Activated T-cell treated with anti-CD3 and anti-CD28 coated beads, Interleukin-2, amount 50 U/mL, for 72 hours (primary cell): ENCODE measurements around the gene MBOAT1. TPM values are rescaled to one million over a fixed set of nuclear protein-coding genes. Genes with fewer than 3 reads are reported as not detected.
A peak's percentile ranks its signal among the peaks of the same experiment; 100 is the strongest.

Source experiments
- ATAC-seq, 2 donors: fragments of 150-1000 bp; cut with Tn5 transposase; replicated peaks in 1 of 2; 2 replicates each; pipeline ENCODE4 v1.10.0; 2021; ENCODE audit warnings: moderate library complexity in 2 of 2, mild to moderate bottlenecking in 1 of 2
- DNase-seq, 2 donors: peaks; one replicate each; pipeline ENCODE4 v3.0.0; 2021 to 2022; ENCODE audit warnings: mixed read lengths in 1 of 2
- H3K27ac Mint-ChIP-seq: one replicate; pipeline ENCODE4 v1.8.0; 2022; ENCODE audit warnings: mild to moderate bottlenecking, moderate library complexity, mixed read lengths
- H3K27me3 Mint-ChIP-seq: one replicate; pipeline ENCODE4 v1.8.0; 2022; ENCODE audit warnings: low read depth, mixed read lengths
- H3K36me3 Mint-ChIP-seq, 2 donors: one replicate each; pipeline ENCODE4 v1.8.0; 2022; ENCODE audit warnings: mixed read lengths in 2 of 2, mild to moderate bottlenecking in 1 of 2; ENCODE audit not compliant: insufficient read depth in 2 of 2
- H3K4me1 Mint-ChIP-seq: one replicate; pipeline ENCODE4 v1.8.0; 2022; ENCODE audit warnings: low read depth, mixed read lengths
- H3K4me3 Mint-ChIP-seq, 2 donors: one replicate each; pipeline ENCODE4 v1.8.0; 2022; ENCODE audit warnings: mild to moderate bottlenecking in 2 of 2, mixed read lengths in 2 of 2, moderate library complexity in 2 of 2
- H3K9me3 Mint-ChIP-seq, 2 donors: one replicate each; pipeline ENCODE4 v1.8.0; 2022; ENCODE audit warnings: mixed read lengths in 2 of 2
- total RNA-seq, 2 donors: library from RNA; stranded (reverse); gene quantifications; one replicate each; pipeline ENCODE4 v1.2.3, GENCODE V29; 2022

The MBOAT1 gene
- total RNA-seq, 2 donors from 2014 or later, result 11.2 to 12.3 TPM

DNA sequence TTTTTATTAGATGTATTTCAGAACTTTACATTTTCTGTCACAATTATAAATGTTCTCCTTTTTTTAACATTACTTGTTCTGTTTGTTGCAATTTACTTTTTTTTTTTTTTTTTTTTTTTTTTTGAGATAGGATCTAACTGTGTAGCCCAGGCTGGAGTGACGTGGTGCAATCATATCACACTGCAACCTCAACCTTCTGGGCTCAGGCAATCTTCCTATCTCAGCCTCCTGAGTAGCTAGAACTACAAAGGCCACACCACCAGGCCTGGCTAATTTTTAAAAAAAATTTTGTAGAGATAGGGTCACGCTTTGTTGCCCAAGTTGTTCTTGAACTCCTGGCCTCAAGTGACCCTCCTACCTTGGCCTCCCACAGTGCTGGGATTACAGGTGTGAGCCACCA lies 15.1 kb upstream of the MBOAT1 start:
- Mint-ChIP-seq H3K27ac (no peak overlapping the region), H3K9me3 (no peaks in the 10 kb centered on the region), H3K27me3 (no peaks in the 10 kb centered on the region), H3K36me3 (no peaks in the 10 kb centered on the region), H3K4me3 (no peak overlapping the region), H3K4me1 (no peaks in the 10 kb centered on the region)
- DNase-seq (no peak), ATAC-seq (no peak)

DNA sequence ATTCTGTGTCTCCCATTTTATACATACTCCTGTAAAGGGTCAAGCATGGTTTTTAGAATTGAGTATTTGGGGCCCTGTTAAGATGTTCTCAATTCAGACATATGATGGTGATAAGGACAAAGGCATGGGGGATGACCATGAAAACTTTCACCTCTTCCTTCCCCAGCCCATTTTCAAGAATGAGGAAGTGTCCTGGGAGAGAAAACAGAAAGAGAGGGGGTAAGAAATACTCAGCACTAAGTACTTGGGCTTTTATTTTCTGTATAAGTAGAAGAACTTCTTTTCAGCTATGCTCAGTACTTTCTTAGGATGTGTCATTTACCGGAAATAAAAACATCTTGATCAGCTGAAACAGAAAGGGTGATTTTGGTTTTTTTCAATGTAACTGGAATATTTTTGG lies 10.9 kb upstream of the MBOAT1 start:
- ATAC-seq, result no peak
- H3K36me3 Mint-ChIP-seq, result no peaks in the 10 kb centered on the region
- no peaks in the 10 kb centered on the region for H3K4me1 Mint-ChIP-seq
- no peak overlapping the region for H3K27ac Mint-ChIP-seq
- no peak for DNase-seq
- H3K9me3 Mint-ChIP-seq, result no peaks in the 10 kb centered on the region
- no peak overlapping the region for H3K4me3 Mint-ChIP-seq
- no peaks in the 10 kb centered on the region for H3K27me3 Mint-ChIP-seq

DNA sequence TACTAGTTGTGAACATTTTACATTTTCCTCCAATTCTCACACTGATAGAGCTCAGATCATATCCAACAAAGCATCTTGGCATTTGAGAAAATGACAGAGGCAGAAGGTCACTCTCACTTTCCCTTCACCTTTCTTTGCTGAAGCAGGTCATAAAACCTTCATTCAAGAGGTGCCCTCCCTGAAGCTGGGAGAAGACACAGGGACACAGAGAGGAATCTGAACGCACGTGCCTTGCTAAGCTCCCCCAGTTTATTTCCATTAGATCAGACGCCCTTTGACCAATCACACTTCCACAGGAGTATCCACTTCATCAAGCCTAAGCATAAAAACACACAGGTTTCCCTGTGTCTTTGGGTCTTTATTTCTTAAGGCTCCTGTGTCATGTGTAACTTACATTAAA lies 9.2 kb upstream of the MBOAT1 start:
- H3K4me1 Mint-ChIP-seq, result no peaks in the 10 kb centered on the region
- H3K27ac Mint-ChIP-seq, result no peak overlapping the region
- DNase-seq (no peak), ATAC-seq (no peak)
- no peak overlapping the region for H3K4me3 Mint-ChIP-seq
- H3K36me3 Mint-ChIP-seq, result no peaks in the 10 kb centered on the region
- no peaks in the 10 kb centered on the region for H3K9me3 Mint-ChIP-seq
- H3K27me3 Mint-ChIP-seq, result no peaks in the 10 kb centered on the region

DNA sequence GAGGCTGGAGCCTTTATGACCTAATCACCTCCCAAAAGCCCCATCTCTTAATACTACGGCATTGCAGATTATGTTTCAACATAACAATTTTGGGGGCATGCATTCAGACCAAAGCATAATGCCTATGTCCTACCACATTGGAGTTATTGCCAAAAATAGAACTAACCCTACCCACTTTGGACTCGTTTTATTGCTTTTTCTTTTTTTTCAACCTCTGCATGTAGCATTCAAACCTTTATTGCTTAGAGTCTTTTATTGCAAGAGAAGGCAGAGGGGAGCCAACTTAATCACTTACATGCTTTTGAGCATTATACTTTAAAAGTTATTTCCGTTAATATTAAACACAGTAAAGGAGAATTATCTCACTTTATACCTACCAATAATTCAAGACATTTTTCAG lies 8.1 kb upstream of the MBOAT1 start:
- Mint-ChIP-seq H3K36me3 (no peaks in the 10 kb centered on the region), H3K27me3 (no peaks in the 10 kb centered on the region), H3K4me3 (no peak overlapping the region), H3K27ac (no peak overlapping the region), H3K9me3 (no peaks in the 10 kb centered on the region), H3K4me1 (no peaks in the 10 kb centered on the region)
- ATAC-seq (no peak), DNase-seq (no peak)

DNA sequence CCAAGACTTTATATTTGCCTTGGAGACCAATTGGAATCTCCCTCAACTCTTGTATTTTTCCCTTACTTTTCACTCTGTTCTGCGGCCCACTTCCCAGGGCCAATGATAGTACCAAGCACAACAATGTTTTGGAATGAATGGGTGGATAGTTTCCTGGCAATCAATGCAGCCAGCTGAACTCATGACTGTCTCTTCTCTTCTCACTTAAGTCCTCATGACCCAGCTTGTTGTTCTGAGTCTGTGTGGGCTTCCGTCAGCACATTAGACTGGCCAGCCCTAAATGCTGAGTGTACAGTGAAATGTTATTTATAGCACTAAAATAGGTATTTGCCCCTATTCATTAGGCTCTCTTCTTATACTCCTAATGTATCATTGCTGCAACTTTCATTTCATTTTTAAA lies 5.6 kb upstream of the MBOAT1 start:
- Mint-ChIP-seq H3K27ac (no peak overlapping the region), H3K27me3 (no peaks in the 10 kb centered on the region), H3K4me3 (no peak overlapping the region), H3K4me1 (peaks cover 5% of the 10 kb centered on the region), H3K9me3 (no peaks in the 10 kb centered on the region), H3K36me3 (no peaks in the 10 kb centered on the region)
- ATAC-seq (no peak), DNase-seq (no peak)

DNA sequence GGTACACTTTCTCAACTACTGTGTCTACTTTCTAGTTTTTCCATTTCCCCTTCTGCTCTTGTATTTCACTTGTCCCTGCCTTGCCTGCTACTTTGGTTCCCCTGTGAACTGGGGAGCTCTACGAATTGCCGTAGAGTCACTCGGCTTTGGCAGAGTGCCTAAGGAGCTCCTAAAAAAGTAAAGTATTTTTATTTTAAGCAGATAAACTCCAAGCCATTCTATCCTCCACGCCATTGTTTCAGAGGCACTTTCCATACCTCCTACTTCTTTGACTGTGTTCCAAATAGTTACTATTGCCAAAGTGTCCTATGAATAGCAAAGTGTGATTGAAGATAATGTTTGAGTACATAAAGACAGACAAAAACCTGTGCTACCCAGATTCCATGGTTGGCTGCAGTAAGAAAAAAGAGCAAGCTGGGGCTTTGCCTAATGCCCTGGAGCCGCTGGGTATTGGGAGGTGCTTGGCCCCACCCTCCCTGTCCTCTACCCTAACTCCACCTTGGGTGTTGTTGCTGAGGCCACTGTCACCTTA lies 5.1 kb upstream of the MBOAT1 start:
- no peaks in the 10 kb centered on the region for H3K27me3 Mint-ChIP-seq
- ATAC-seq, result no peak
- no peak overlapping the region for H3K4me3 Mint-ChIP-seq
- no peak for DNase-seq
- peaks cover 7% of the 10 kb centered on the region for H3K4me1 Mint-ChIP-seq
- H3K27ac Mint-ChIP-seq, result no peak overlapping the region
- H3K36me3 Mint-ChIP-seq, result no peaks in the 10 kb centered on the region
- H3K9me3 Mint-ChIP-seq, result no peaks in the 10 kb centered on the region

DNA sequence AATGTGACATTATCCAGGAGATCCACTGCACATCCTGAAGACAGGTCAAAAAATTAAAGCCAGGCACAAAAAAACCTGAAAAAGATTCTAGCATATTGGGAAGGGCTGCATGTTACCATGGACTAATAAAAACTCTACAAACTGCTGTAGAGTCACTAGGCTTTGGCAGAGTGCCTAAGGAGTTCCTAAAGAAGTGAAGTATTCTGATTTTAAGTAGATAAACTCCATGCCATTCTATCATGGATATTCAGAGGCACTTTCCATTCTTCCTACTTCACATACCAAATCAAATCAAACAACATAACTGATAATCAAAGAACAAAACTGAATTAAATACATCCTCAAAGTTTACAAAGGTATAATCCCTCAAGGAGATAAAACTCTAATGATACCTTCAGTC lies 3.0 kb upstream of the MBOAT1 start:
- DNase-seq (no peak), ATAC-seq (no peak)
- H3K27me3 Mint-ChIP-seq, result no peaks in the 10 kb centered on the region
- H3K9me3 Mint-ChIP-seq, result no peaks in the 10 kb centered on the region
- H3K4me3 Mint-ChIP-seq, result no peak overlapping the region
- peaks cover 19% of the 10 kb centered on the region for H3K4me1 Mint-ChIP-seq
- H3K36me3 Mint-ChIP-seq, result peaks cover 0 to 1% of the 10 kb centered on the region in 2 donors
- no peak overlapping the region for H3K27ac Mint-ChIP-seq

DNA sequence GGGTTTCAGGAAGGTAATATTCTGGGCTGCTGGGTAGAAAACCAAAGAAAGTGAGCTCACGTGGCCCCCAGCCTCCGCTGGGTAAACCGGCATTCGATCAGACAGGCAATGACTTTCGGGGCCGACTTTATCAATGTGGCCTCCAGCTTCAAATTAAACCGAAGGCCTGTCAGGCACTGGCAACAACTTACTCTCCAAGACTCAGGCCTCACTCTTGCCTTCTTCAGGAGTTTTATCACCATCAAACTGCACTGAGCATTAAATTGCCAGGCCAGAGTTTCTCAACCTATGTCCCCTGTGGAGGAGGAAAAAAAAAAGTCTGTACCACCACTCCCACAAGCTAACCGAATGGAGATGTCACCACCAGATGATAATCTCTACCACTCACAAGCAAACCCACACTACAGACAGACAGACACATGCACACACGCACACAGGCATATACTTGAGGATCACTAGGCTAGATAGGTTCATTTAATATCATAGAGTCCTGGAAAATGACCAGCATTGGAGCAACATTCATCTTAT lies 1.1 kb upstream of the MBOAT1 start:
- no peaks in the 10 kb centered on the region for H3K27me3 Mint-ChIP-seq
- peak overlapping the region; percentile 66 for H3K27ac Mint-ChIP-seq
- ATAC-seq, result no peak
- H3K36me3 Mint-ChIP-seq, result peaks cover 0 to 1% of the 10 kb centered on the region in 2 donors
- no peaks in the 10 kb centered on the region for H3K9me3 Mint-ChIP-seq
- H3K4me3 Mint-ChIP-seq, result peak overlapping the region; percentile 87 to 89
- DNase-seq, result peak in 1 of 2 donors; percentile 12
- peaks cover 36% of the 10 kb centered on the region for H3K4me1 Mint-ChIP-seq

DNA sequence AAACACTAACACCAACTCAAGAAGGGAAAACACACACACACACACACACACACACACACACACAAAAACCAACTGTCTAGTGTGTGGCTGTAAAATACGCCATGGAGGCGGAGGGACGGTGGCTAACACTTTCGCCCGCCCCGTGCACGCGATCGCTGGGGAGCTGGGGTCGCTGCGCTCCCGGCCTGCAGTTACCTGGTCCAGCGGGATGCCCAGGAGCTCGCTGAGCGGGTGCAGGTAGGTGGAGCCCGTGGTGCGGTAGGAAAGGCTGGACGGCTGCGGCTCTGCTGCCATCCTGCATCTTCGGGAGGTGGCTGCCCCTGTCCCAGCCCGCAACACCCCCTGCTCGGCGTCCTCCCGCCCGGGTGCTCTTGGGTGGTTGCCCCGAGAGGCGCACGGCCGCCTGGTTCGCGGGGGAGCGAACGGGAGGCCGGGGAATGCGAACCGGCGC lies 303 bp downstream of the MBOAT1 start:
- DNase-seq, result peak; percentile 42 to 43
- H3K27me3 Mint-ChIP-seq, result no peaks in the 10 kb centered on the region
- H3K4me1 Mint-ChIP-seq, result peaks cover 47% of the 10 kb centered on the region
- H3K27ac Mint-ChIP-seq, result peak overlapping the region; percentile 98
- no peaks in the 10 kb centered on the region for H3K9me3 Mint-ChIP-seq
- H3K4me3 Mint-ChIP-seq, result peak overlapping the region; percentile 82 to 98
- peaks cover 0 to 1% of the 10 kb centered on the region in 2 donors for H3K36me3 Mint-ChIP-seq
- ATAC-seq, result peak; percentile 39 to 45

DNA sequence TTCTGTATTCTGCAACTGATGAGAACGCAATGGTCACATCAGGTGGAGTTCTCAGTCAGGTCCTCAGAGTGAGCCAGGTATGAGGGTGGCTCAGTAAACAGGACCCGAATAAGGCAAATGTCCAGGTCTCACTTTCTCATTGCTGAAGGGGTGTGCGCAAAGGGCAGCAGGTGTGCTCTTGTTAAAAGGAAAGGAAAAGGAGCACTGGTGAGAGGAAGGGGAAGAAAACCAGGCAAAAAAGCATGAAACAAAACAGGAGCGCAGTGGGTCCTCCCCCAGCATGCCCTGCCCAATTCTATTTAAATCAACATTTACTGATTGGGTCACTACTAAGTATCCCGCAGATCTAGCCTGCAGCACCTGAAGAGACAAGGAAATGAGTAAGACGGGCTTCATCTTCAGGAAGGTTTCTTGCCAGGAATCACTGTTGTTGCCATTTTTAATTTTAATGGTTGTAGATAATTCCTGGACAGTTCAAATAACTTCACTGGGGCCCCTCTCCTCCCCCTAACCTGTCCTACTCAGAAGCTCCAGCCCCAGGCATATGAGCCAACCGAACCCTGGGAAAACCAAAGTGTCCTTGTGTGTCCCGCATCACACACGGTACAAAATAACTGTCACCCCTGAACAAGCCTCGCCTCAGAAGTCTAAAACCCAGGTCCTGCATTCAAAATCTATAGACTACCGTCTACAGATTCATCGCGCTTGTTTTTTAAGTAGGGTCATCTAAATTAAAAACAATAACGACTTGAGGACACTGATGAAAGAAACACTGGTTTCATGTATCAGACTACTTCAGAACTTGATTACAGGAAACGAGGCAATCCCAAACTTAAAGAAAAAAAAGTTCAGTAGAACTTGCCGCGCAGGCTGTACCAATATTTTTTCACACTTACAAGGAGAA lies 980 bp downstream of the MBOAT1 start:
- H3K27ac Mint-ChIP-seq, result peak overlapping the region; percentile 98
- ATAC-seq (no peak), DNase-seq (no peak)
- peaks cover 53% of the 10 kb centered on the region for H3K4me1 Mint-ChIP-seq
- H3K27me3 Mint-ChIP-seq, result no peaks in the 10 kb centered on the region
- H3K36me3 Mint-ChIP-seq, result peaks cover 0 to 1% of the 10 kb centered on the region in 2 donors
- H3K9me3 Mint-ChIP-seq, result no peaks in the 10 kb centered on the region
- H3K4me3 Mint-ChIP-seq, result peak overlapping the region; percentile 82 to 98

DNA sequence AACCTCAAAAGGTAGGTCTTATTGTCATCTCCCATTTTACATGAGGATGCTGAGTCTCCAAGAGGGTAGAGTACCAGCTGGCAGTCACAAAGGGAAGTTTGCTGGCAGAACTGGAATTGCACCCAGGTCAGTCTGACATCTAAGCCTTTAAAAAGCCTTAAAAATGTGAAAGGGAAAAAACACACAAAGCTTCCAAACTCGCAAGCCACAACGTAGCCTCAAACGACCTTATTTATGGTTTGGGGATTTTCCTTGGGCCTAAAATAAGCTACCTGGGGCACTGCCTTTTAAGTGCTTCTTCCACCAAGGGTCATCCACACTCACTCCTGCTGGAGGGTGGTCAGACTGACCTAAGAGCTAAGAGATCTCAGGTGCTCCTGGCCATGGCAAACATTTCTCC lies 2.1 kb downstream of the MBOAT1 start:
- peaks cover 0 to 1% of the 10 kb centered on the region in 2 donors for H3K36me3 Mint-ChIP-seq
- H3K9me3 Mint-ChIP-seq, result no peaks in the 10 kb centered on the region
- H3K4me1 Mint-ChIP-seq, result peaks cover 65% of the 10 kb centered on the region
- peak overlapping the region in 1 of 2 donors; percentile 64 for H3K4me3 Mint-ChIP-seq
- no peak overlapping the region for H3K27ac Mint-ChIP-seq
- DNase-seq (no peak), ATAC-seq (no peak)
- no peaks in the 10 kb centered on the region for H3K27me3 Mint-ChIP-seq

DNA sequence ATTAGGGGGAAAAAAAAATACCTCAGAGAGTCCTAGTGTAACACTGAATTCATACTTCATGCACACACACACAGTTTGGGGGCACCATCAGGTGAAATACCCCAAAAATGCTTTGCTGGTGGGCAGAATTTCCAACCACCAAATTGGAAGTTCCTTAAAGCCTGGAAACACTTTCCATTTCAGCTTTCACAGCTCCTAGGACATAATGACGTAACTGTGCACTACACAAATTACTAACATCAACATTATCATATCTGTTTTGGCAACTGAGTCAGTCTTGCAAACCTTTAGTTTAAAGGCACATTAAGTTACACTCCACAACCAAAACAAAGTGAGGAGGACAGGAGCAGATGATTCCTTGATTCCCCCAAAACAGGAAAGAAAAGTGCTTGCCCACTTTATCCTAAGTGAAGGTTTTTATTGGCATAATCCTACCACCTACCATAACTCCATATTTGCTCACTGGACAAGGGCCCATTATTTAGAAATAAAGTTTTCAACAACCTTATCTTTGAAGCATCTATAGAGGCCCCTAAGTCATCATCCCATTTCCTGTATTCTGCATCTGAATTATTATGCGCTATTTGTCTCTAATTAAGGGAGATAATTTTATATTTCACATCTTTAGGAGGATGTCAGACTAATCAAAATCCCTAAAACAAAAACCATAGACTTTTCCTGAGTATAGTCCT lies 3.4 kb downstream of the MBOAT1 start:
- Mint-ChIP-seq H3K27ac (no peak overlapping the region), H3K4me3 (peak overlapping the region in 1 of 2 donors; percentile 42), H3K9me3 (no peaks in the 10 kb centered on the region), H3K27me3 (no peaks in the 10 kb centered on the region), H3K36me3 (peaks cover 1 to 2% of the 10 kb centered on the region in 2 donors), H3K4me1 (peaks cover 78% of the 10 kb centered on the region)
- DNase-seq (no peak), ATAC-seq (no peak)

DNA sequence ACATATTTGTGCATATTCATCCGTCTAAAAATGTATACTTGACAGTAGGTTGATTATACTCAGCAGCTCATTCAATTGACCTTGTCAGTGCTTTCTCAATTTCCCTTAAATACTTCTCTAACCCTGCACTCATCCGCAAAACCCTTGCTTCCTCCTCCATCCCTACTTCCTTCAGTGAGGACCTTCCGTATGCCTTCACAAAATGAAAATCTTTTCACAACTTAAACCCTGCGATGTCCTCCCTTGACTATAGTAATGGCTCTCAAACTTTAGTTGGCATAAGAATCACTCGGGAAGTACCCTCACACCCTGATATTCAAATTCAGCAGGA lies 5.2 kb downstream of the MBOAT1 start:
- Mint-ChIP-seq H3K4me3 (peak overlapping the region; percentile 78 to 89), H3K4me1 (peaks cover 82% of the 10 kb centered on the region), H3K36me3 (peaks cover 1 to 2% of the 10 kb centered on the region in 2 donors), H3K27ac (peak overlapping the region; percentile 77), H3K9me3 (no peaks in the 10 kb centered on the region), H3K27me3 (no peaks in the 10 kb centered on the region)
- no peak for DNase-seq
- ATAC-seq, result no peak
